ENCODE results near the gene DBH. TPM values are rescaled to one million over a fixed set of nuclear protein-coding genes. Genes with fewer than 3 reads are reported as not detected.

Gene DBH
- total and polyA plus RNA-seq, 10 of the 15 experiments (the other 5 are each of a cell fraction or from before 2014, with no cell fraction given) = not detected

DNA sequence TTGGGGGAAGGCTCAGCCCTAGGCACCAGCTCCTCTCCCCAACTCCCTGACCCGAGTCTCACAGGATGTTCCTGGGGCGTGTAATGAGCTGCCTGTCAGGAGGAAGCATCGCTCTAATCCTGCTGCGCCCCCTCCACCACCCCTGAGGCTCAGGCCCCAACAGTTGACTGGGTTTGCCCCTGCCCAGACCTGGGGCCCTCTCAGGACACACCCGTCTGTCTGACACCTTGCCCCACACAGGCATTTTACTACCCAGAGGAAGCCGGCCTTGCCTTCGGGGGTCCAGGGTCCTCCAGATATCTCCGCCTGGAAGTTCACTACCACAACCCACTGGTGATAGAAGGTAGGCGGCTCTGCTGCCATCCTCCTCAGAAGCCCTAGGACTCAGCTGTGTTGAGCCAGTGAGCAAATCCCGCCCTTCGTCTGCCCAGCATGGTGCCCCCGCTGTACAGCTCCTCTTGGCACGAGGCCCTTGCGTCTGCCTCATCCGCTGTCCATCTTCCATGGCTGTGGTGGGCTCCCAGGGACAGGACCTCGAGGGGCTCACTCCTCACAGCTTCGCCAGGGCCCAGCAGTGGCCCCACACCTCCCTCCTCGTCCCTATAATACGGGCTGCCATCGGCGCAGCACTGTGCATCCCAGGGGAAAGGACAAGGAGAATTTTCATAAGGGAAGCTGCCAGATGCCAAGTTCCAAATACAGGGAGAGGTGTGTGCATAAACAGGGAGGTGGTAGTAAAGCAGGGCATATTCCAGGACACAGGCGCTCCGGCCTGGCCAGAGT is 8.0 kb downstream of the DBH start (continued):
- no peak for TF ChIP-seq GATAD2B (conservative IDR thresholded peaks at IDR 0.05; ENCODE audit: low read depth)

GRCh38 chr9:133645021-133645765 is 9.0 kb downstream of the DBH start:
- no peak overlapping the region for H3K4me2 ChIP-seq (ENCODE audit: control insufficient read depth, insufficient read depth)
- TF ChIP-seq, protein P1, sequence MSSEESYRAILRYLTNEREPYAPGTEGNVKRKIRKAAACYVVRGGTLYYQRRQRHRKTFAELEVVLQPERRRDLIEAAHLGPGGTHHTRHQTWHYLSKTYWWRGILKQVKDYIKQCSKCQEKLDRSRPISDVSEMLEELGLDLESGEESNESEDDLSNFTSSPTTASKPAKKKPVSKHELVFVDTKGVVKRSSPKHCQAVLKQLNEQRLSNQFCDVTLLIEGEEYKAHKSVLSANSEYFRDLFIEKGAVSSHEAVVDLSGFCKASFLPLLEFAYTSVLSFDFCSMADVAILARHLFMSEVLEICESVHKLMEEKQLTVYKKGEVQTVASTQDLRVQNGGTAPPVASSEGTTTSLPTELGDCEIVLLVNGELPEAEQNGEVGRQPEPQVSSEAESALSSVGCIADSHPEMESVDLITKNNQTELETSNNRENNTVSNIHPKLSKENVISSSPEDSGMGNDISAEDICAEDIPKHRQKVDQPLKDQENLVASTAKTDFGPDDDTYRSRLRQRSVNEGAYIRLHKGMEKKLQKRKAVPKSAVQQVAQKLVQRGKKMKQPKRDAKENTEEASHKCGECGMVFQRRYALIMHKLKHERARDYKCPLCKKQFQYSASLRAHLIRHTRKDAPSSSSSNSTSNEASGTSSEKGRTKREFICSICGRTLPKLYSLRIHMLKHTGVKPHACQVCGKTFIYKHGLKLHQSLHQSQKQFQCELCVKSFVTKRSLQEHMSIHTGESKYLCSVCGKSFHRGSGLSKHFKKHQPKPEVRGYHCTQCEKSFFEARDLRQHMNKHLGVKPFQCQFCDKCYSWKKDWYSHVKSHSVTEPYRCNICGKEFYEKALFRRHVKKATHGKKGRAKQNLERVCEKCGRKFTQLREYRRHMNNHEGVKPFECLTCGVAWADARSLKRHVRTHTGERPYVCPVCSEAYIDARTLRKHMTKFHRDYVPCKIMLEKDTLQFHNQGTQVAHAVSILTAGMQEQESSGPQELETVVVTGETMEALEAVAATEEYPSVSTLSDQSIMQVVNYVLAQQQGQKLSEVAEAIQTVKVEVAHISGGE (CRISPR knock-in tag; IDR thresholded peaks at IDR 0.05) = no peak
- TF ChIP-seq, protein P2, sequence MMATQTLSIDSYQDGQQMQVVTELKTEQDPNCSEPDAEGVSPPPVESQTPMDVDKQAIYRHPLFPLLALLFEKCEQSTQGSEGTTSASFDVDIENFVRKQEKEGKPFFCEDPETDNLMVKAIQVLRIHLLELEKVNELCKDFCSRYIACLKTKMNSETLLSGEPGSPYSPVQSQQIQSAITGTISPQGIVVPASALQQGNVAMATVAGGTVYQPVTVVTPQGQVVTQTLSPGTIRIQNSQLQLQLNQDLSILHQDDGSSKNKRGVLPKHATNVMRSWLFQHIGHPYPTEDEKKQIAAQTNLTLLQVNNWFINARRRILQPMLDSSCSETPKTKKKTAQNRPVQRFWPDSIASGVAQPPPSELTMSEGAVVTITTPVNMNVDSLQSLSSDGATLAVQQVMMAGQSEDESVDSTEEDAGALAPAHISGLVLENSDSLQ (IDR thresholded peaks at IDR 0.05) = no peak
- TF ChIP-seq ZZZ3 (IDR thresholded peaks at IDR 0.05; ENCODE audit: control insufficient read depth, insufficient read length, low read depth) = no peak
- TF ChIP-seq ZNF592 (IDR thresholded peaks at IDR 0.05) = no peak
- TF ChIP-seq, protein P3, sequence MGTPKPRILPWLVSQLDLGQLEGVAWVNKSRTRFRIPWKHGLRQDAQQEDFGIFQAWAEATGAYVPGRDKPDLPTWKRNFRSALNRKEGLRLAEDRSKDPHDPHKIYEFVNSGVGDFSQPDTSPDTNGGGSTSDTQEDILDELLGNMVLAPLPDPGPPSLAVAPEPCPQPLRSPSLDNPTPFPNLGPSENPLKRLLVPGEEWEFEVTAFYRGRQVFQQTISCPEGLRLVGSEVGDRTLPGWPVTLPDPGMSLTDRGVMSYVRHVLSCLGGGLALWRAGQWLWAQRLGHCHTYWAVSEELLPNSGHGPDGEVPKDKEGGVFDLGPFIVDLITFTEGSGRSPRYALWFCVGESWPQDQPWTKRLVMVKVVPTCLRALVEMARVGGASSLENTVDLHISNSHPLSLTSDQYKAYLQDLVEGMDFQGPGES (IDR thresholded peaks at IDR 0.05) = no peak
- TF ChIP-seq PML (IDR thresholded peaks at IDR 0.05; ENCODE audit: low read length) = no peak
- no peak for TF ChIP-seq PAX5 (IDR thresholded peaks at IDR 0.05; ENCODE audit: borderline replicate concordance, low read depth, low read length)
- no peak for TF ChIP-seq GABPA (IDR thresholded peaks at IDR 0.05; ENCODE audit: low read depth)
- TF ChIP-seq CBX3 (IDR thresholded peaks at IDR 0.05; ENCODE audit: borderline replicate concordance, low read depth) = no peak
- no peak for TF ChIP-seq BRCA1 (IDR thresholded peaks at IDR 0.05; ENCODE audit: low read depth, low read length)

More at GRCh38 chr9:133645021-133645765, 9.0 kb downstream of the DBH start:
- DNase-seq (ENCODE audit: low read depth, low spot score) = no peak
- H3K4me1 ChIP-seq (ENCODE audit: control insufficient read depth, insufficient read depth, low read length) = no peaks in the 10 kb centered on the region
- no peaks in the 10 kb centered on the region for H3K9me3 ChIP-seq (replicated peaks; ENCODE audit: control insufficient read depth, insufficient read depth, low read length)
- ChIA-PET RAD21 (ENCODE audit: unreplicated experiment) (no interaction called here), POLR2A (no interaction called here), CTCF (no interaction called here), SMC1A (ENCODE audit: uncharacterized antibody, unreplicated experiment) (no interaction called here)
- ATAC-seq = no peak
- no peaks in the 10 kb centered on the region for H3K36me3 ChIP-seq (ENCODE audit: control insufficient read depth in 2 of 2, insufficient read depth in 2 of 2, low read length in 1 of 2)
- WGBS (ENCODE audit: insufficient coverage, insufficient replicate concordance, low lambda C conversion rate, missing lambda C conversion rate) = 14% methylated on average over 10 of the region's 10 CpGs
- no peak overlapping the region for H2AFZ ChIP-seq (ENCODE audit: control insufficient read depth, low read depth, low read length)
- no TSS peak for BruUV-seq (replicated peaks)
- no peaks in the 10 kb centered on the region for H3K79me2 ChIP-seq (ENCODE audit: control insufficient read depth, insufficient read depth, low read length)
- peaks cover 0 to 2% of the 10 kb centered on the region in 2 experiments; a peak in 2 of 4 replicates for H3K27me3 ChIP-seq (replicated peaks in 1 of 2; ENCODE audit: control insufficient read depth in 2 of 2, insufficient read depth in 2 of 2, low read length in 1 of 2)
- no peaks in the 10 kb centered on the region for H4K20me1 ChIP-seq (ENCODE audit: control insufficient read depth, insufficient read depth)
- FAIRE-seq = no peak
- intact Hi-C loops (cut with micrococcal nuclease; ENCODE audit: unreplicated experiment) = no loop called here
- in situ Hi-C loops (cut with MboI) = no loop called here
- no peak overlapping the region for H3K9ac ChIP-seq (ENCODE audit: control insufficient read depth, insufficient read depth, low read length)
- no peak overlapping the region for H3K4me3 ChIP-seq
- H3K27ac ChIP-seq (ENCODE audit: control insufficient read depth, insufficient read depth) = no peak overlapping the region
